Esophagus squamous epithelium (tissue), 4 donors: ENCODE measurements around the gene PDXDC1.
"Not testable (repeated sequence)": the region's sequence is repeated elsewhere in the genome, so short reads cannot be mapped to it uniquely, and the experiment has no call there.

Experiments used
- CTCF ChIP-seq, 6 experiments: fragments of 450-650 bp in 4 of 6; fragments of 200-600 bp in 2 of 6; sonication (generic) in 2 of 6; IDR thresholded peaks; one replicate each; pipeline ENCODE4 v1.5.1; 2016 to 2019; ENCODE audit warnings: antibody characterized with exemption in 6 of 6, mild to moderate bottlenecking in 4 of 6, moderate library complexity in 4 of 6
- POLR2A ChIP-seq, 4 donors: fragments of 450-650 bp; IDR thresholded peaks; one replicate each; pipeline ENCODE4 v1.6.1; 2017; ENCODE audit warnings: antibody characterized with exemption in 4 of 4, mild to moderate bottlenecking in 4 of 4, moderate library complexity in 3 of 4

GRCh38 chr16:15142891-15143600 is 168.2 kb downstream of the PDXDC1 start:
- TF ChIP-seq CTCF, POLR2A (IDR thresholded peaks at IDR 0.05): not testable (repeated sequence)
